ENCODE data around the gene CDA. TPM values are rescaled to one million over a fixed set of nuclear protein-coding genes. Genes with fewer than 3 reads are reported as not detected.

CDA gene
- total and polyA plus RNA-seq, 2 donors from 2014 or later = 6.0 to 29.9 TPM

DNA sequence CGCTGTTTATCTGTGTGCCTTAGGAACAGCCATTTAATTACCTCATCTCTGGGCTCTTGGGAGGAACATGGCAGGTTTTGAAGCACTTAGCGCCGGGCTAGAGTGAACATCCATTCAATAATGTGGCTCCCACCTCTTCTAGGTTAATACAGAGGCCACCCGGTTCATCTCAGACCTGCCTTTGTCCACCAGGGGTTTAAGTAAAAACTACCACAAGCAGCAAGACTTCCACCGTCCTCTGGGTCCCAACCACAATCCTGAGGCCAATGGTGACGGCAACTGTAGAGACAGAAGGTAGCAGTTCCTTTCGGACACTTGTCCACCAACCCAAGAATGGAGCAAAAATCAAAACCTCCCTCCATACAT, 73.2 kb downstream of the CDA start:
- no peak for TF ChIP-seq CTCF (IDR thresholded peaks at IDR 0.05; ENCODE audit: borderline replicate concordance, extremely low read depth, insufficient read depth)
- DNase-seq = no peak
- Histone ChIP-seq H3K4me1 (ENCODE audit: control insufficient read depth in 2 of 3, insufficient read depth in 2 of 3, low read depth in 1 of 3, low read length in 3 of 3) (peaks cover 0 to 10% (median 6%) of the 10 kb centered on the region in 3 donors), H3K9ac (ENCODE audit: low read length in 3 of 3) (peak overlapping the region; percentile 48 to 82 (median 70)), H3K36me3 (ENCODE audit: control insufficient read depth in 2 of 3, insufficient read depth in 3 of 3, low read length in 3 of 3) (peaks cover 0 to 14% (median 2%) of the 10 kb centered on the region in 3 donors), H3K27ac (ENCODE audit: low read depth in 2 of 2, low read length in 2 of 2) (peak overlapping the region in 1 of 2 donors; percentile 51), H3K9me3 (ENCODE audit: control insufficient read depth in 2 of 3, insufficient read depth in 1 of 3, low read length in 3 of 3) (no peaks in the 10 kb centered on the region), H3K27me3 (ENCODE audit: control insufficient read depth, insufficient read depth, low read length) (no peaks in the 10 kb centered on the region), H3K4me3 (ENCODE audit: low read length in 3 of 3) (peak overlapping the region; percentile 72 to 96 (median 88))
- intact Hi-C loops (cut with DNase I) = no loop called here
- no peak for FAIRE-seq

DNA sequence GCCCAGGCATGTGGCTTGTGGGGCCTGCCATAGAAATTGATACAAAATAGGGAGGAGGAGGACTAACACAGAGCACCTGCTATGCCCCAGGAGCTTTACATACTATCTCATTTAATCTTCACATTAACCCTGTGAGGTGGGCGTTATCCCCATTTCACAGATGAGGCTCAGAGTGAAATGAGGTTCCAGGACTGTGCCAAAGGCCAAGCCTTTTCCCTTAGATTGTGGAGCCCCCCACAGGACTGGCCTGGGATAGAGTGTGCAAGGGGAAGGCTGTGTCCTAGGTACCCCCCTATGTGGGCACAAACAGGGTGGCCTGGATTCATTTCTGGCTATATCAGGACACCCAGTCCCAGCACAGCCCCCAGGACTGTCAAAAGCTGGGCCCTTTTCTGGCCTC, 74.5 kb downstream of the CDA start:
- Histone ChIP-seq H3K4me3 (ENCODE audit: low read length in 3 of 3) (no peak overlapping the region), H3K36me3 (ENCODE audit: control insufficient read depth in 2 of 3, insufficient read depth in 3 of 3, low read length in 3 of 3) (peaks cover 0 to 6% (median 0%) of the 10 kb centered on the region in 3 donors), H3K27me3 (ENCODE audit: control insufficient read depth, insufficient read depth, low read length) (no peaks in the 10 kb centered on the region), H3K27ac (ENCODE audit: low read depth in 2 of 2, low read length in 2 of 2) (no peak overlapping the region), H3K4me1 (ENCODE audit: control insufficient read depth in 2 of 3, insufficient read depth in 2 of 3, low read depth in 1 of 3, low read length in 3 of 3) (peaks cover 0 to 10% (median 6%) of the 10 kb centered on the region in 3 donors), H3K9me3 (ENCODE audit: control insufficient read depth in 2 of 3, insufficient read depth in 1 of 3, low read length in 3 of 3) (no peaks in the 10 kb centered on the region), H3K9ac (ENCODE audit: low read length in 3 of 3) (no peak overlapping the region)
- DNase-seq (no peak), FAIRE-seq (no peak)
- no peak for TF ChIP-seq CTCF (IDR thresholded peaks at IDR 0.05; ENCODE audit: borderline replicate concordance, extremely low read depth, insufficient read depth)
- intact Hi-C loops (cut with DNase I) = no loop called here

GRCh38 chr1:20663969-20664715, 75.2 kb downstream of the CDA start:
- no peaks in the 10 kb centered on the region for H3K27me3 ChIP-seq (ENCODE audit: control insufficient read depth, insufficient read depth, low read length)
- no peak overlapping the region for H3K9ac ChIP-seq (ENCODE audit: low read length in 3 of 3)
- H3K9me3 ChIP-seq (ENCODE audit: control insufficient read depth in 2 of 3, insufficient read depth in 1 of 3, low read length in 3 of 3) = no peaks in the 10 kb centered on the region
- TF ChIP-seq CTCF (IDR thresholded peaks at IDR 0.05; ENCODE audit: borderline replicate concordance, extremely low read depth, insufficient read depth) = no peak
- H3K36me3 ChIP-seq (ENCODE audit: control insufficient read depth in 2 of 3, insufficient read depth in 3 of 3, low read length in 3 of 3) = peaks cover 0 to 3% (median 0%) of the 10 kb centered on the region in 3 donors
- H3K4me1 ChIP-seq (ENCODE audit: control insufficient read depth in 2 of 3, insufficient read depth in 2 of 3, low read depth in 1 of 3, low read length in 3 of 3) = peaks cover 0 to 10% (median 6%) of the 10 kb centered on the region in 3 donors
- no peak overlapping the region for H3K4me3 ChIP-seq (ENCODE audit: low read length in 3 of 3)
- FAIRE-seq = no peak
- no peak overlapping the region for H3K27ac ChIP-seq (ENCODE audit: low read depth in 2 of 2, low read length in 2 of 2)
- no peak for DNase-seq
- intact Hi-C loops (cut with DNase I) = no loop called here

All from kidney (tissue), 14 donors.